HepG2 (cell line): Measurements from ENCODE around the gene FAM193A. TPM values are rescaled to one million over a fixed set of nuclear protein-coding genes. Genes with fewer than 3 reads are reported as not detected.
A peak's percentile ranks its signal among the peaks of the same experiment; 100 is the strongest.

Source experiments
- ELF4 ChIP-seq: sonication (generic); formaldehyde crosslinking; IDR thresholded peaks from 2 replicates; pipeline ENCODE4 v1.5.0; 2020; ENCODE audit warnings: missing genetic modification reagents, mild to moderate bottlenecking, moderate library complexity, borderline replicate concordance
- GATAD1 ChIP-seq: IDR thresholded peaks from 2 replicates; pipeline ENCODE4 v1.6.1; 2016; ENCODE audit warnings: missing genetic modification reagents, missing compliant biosample characterization
- MLLT10 ChIP-seq: sonication (generic); formaldehyde crosslinking; IDR thresholded peaks from 2 replicates; pipeline ENCODE4 v1.4.0; 2020; ENCODE audit warnings: missing genetic modification reagents
- NKX3-1 ChIP-seq: sonication (generic); formaldehyde crosslinking; IDR thresholded peaks from 2 replicates; pipeline ENCODE4 v1.5.0; 2020; ENCODE audit warnings: missing genetic modification reagents
- NR3C1 ChIP-seq: sonication (generic); formaldehyde crosslinking; IDR thresholded peaks from 2 replicates; pipeline ENCODE4 v1.4.0; 2020; ENCODE audit warnings: missing genetic modification reagents
- POGK ChIP-seq: sonication (generic); formaldehyde crosslinking; conservative IDR thresholded peaks from 2 replicates; pipeline ENCODE4 v1.8.0; 2022; ENCODE audit warnings: mild to moderate bottlenecking, moderate library complexity, missing genetic modification reagents
- REXO4 ChIP-seq: sonication (generic); formaldehyde crosslinking; IDR thresholded peaks from 2 replicates; pipeline ENCODE4 v1.8.0; 2022; ENCODE audit warnings: missing genetic modification reagents, mild to moderate bottlenecking, borderline replicate concordance
- SP1 ChIP-seq, 2 experiments: fragments of 450-650 bp in 1 of 2; sonication (generic) in 1 of 2; formaldehyde crosslinking in 1 of 2; IDR thresholded peaks; 2 replicates each; pipeline versions ENCODE4 v1.4.0 to v1.6.1; 2016 to 2020; ENCODE audit warnings: missing genetic modification reagents in 1 of 2
- ZBTB4 ChIP-seq: sonication (generic); formaldehyde crosslinking; IDR thresholded peaks from 2 replicates; pipeline ENCODE4 v1.4.0; 2020; ENCODE audit warnings: missing genetic modification reagents, mild to moderate bottlenecking, borderline replicate concordance
- ZNF563 ChIP-seq: sonication (generic); formaldehyde crosslinking; IDR thresholded peaks from 2 replicates; pipeline ENCODE4 v1.8.0; 2022; ENCODE audit warnings: mild to moderate bottlenecking, moderate library complexity, missing genetic modification reagents
- ZNF746 ChIP-seq: sonication (generic); formaldehyde crosslinking; IDR thresholded peaks from 2 replicates; pipeline ENCODE4 v1.8.0; 2022; ENCODE audit warnings: mild to moderate bottlenecking, missing genetic modification reagents
- ZNF761 ChIP-seq: sonication (generic); formaldehyde crosslinking; conservative IDR thresholded peaks from 2 replicates; pipeline ENCODE4 v1.4.0; 2020; ENCODE audit warnings: mild to moderate bottlenecking, missing genetic modification reagents
- ZNF883 ChIP-seq: sonication (generic); formaldehyde crosslinking; IDR thresholded peaks from 2 replicates; pipeline ENCODE4 v1.5.1; 2020; ENCODE audit warnings: mild to moderate bottlenecking, missing genetic modification reagents; ENCODE audit errors: not compliant biosample characterization
- polyA plus RNA-seq, 8 experiments: library from polyadenylated mRNA; depleted of rRNA in 3 of 8; stranded (reverse) in 7 of 8; unstranded in 1 of 8; fragments of >200 nt; fragmentation: Illumina TruSeq in 4 of 8; extraction: Trizol in 4 of 8; gene quantifications; 2 replicates each; pipeline versions ENCODE4 v1.2.1 to v1.2.3, GENCODE V29; 2011 to 2016; ENCODE audit warnings: low read depth in 4 of 8, missing spikeins in 1 of 8, mixed read lengths in 1 of 8; ENCODE audit not compliant: insufficient read depth in 1 of 8
- total RNA-seq, 5 experiments: library from RNA; depleted of rRNA; stranded (reverse); fragments of >200 nt; fragmentation: Illumina TruSeq; extraction: Trizol; gene quantifications; 2 replicates each; pipeline ENCODE4 v1.2.3, GENCODE V29; 2016; ENCODE audit warnings: low read depth in 1 of 5
- TF ChIP-seq, protein P1 (sequence below): sonication (generic); formaldehyde crosslinking; IDR thresholded peaks from 2 replicates; pipeline ENCODE4 v1.4.0; 2020; ENCODE audit warnings: missing genetic modification reagents, borderline replicate concordance
- TF ChIP-seq, protein P2 (sequence below): sonication (generic); formaldehyde crosslinking; IDR thresholded peaks from 2 replicates; pipeline ENCODE4 v1.5.0; 2020; ENCODE audit warnings: mild to moderate bottlenecking, missing genetic modification reagents

The FAM193A gene
- total and polyA plus RNA-seq, 2 of the 13 experiments (the other 11 are each of a cell fraction or from before 2014, with no cell fraction given): 5.7 to 8.7 TPM

- no peak for TF ChIP-seq NKX3-1 (CRISPR knock-in tag)
- TF ChIP-seq MLLT10 (CRISPR knock-in tag): no peak
- TF ChIP-seq NR3C1 (CRISPR knock-in tag): no peak
- TF ChIP-seq ZBTB4: no peak
- peak; percentile 82 for TF ChIP-seq ZNF883 (CRISPR knock-in tag)
- TF ChIP-seq ZNF761 (CRISPR knock-in tag): 0 out of 2 replicates have a peak, but pooled peaks have one; percentile 42
- TF ChIP-seq ELF4 (CRISPR knock-in tag): no peak
- TF ChIP-seq, protein P1, sequence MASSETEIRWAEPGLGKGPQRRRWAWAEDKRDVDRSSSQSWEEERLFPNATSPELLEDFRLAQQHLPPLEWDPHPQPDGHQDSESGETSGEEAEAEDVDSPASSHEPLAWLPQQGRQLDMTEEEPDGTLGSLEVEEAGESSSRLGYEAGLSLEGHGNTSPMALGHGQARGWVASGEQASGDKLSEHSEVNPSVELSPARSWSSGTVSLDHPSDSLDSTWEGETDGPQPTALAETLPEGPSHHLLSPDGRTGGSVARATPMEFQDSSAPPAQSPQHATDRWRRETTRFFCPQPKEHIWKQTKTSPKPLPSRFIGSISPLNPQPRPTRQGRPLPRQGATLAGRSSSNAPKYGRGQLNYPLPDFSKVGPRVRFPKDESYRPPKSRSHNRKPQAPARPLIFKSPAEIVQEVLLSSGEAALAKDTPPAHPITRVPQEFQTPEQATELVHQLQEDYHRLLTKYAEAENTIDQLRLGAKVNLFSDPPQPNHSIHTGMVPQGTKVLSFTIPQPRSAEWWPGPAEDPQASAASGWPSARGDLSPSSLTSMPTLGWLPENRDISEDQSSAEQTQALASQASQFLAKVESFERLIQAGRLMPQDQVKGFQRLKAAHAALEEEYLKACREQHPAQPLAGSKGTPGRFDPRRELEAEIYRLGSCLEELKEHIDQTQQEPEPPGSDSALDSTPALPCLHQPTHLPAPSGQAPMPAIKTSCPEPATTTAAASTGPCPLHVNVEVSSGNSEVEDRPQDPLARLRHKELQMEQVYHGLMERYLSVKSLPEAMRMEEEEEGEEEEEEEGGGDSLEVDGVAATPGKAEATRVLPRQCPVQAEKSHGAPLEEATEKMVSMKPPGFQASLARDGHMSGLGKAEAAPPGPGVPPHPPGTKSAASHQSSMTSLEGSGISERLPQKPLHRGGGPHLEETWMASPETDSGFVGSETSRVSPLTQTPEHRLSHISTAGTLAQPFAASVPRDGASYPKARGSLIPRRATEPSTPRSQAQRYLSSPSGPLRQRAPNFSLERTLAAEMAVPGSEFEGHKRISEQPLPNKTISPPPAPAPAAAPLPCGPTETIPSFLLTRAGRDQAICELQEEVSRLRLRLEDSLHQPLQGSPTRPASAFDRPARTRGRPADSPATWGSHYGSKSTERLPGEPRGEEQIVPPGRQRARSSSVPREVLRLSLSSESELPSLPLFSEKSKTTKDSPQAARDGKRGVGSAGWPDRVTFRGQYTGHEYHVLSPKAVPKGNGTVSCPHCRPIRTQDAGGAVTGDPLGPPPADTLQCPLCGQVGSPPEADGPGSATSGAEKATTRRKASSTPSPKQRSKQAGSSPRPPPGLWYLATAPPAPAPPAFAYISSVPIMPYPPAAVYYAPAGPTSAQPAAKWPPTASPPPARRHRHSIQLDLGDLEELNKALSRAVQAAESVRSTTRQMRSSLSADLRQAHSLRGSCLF (CRISPR knock-in tag): no peak
- TF ChIP-seq ZNF563 (CRISPR knock-in tag): peak; percentile 78; the same call in 1 of the 2 replicates
- peak; percentile 39; the same call in 1 of the 2 replicates for TF ChIP-seq GATAD1
- TF ChIP-seq, protein P2, sequence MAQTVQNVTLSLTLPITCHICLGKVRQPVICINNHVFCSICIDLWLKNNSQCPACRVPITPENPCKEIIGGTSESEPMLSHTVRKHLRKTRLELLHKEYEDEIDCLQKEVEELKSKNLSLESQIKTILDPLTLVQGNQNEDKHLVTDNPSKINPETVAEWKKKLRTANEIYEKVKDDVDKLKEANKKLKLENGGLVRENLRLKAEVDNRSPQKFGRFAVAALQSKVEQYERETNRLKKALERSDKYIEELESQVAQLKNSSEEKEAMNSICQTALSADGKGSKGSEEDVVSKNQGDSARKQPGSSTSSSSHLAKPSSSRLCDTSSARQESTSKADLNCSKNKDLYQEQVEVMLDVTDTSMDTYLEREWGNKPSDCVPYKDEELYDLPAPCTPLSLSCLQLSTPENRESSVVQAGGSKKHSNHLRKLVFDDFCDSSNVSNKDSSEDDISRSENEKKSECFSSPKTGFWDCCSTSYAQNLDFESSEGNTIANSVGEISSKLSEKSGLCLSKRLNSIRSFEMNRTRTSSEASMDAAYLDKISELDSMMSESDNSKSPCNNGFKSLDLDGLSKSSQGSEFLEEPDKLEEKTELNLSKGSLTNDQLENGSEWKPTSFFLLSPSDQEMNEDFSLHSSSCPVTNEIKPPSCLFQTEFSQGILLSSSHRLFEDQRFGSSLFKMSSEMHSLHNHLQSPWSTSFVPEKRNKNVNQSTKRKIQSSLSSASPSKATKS (CRISPR knock-in tag): no peak
- no peak for TF ChIP-seq REXO4 (CRISPR knock-in tag)
- no peak; the same call in 1 of the 2 replicates for TF ChIP-seq ZNF746 (CRISPR knock-in tag)
- TF ChIP-seq SP1 (IDR thresholded peaks at IDR 0.05): no peak
- TF ChIP-seq SP1 (CRISPR knock-in tag; IDR thresholded peaks at IDR 0.05): peak; percentile 43
- TF ChIP-seq POGK: no peak; the same call in 1 of the 2 replicates
Observed at GRCh38 chr4:2755821-2756690, 219.6 kb downstream of the FAM193A start, which contains the start of gene TNIP2 (continued).
